GM12892 (cell line): ENCODE data around the gene PIAS4.

Source experiments
- POLR2A ChIP-seq: IDR thresholded peaks from 2 replicates; pipeline ENCODE4 v1.6.1; 2011; ENCODE audit warnings: low read depth, low read length, control low read depth
- POLR2AphosphoS5 ChIP-seq: IDR thresholded peaks from 2 replicates; pipeline ENCODE4 v1.6.1; 2011; ENCODE audit warnings: low read depth, low read length, control low read depth
- TAF1 ChIP-seq: IDR thresholded peaks from 2 replicates; pipeline ENCODE4 v1.6.1; 2011; ENCODE audit warnings: low read depth, mild to moderate bottlenecking, control low read depth, low read length, borderline replicate concordance

- no peak for TF ChIP-seq POLR2A
- no peak for TF ChIP-seq TAF1
- TF ChIP-seq POLR2AphosphoS5: no peak
Observed at GRCh38 chr19:4023600-4024398, 16.3 kb downstream of the PIAS4 start.
